Measurements from ENCODE around the gene LAMP1.

LAMP1 gene

GRCh38 chr13:113298043-113298945 lies 1.3 kb downstream of the LAMP1 start:
- ATAC-seq = no peak
- TF ChIP-seq ARNTL (CRISPR knock-in tag; IDR thresholded peaks at IDR 0.05; ENCODE audit: borderline replicate concordance, low read depth) (no peak), GLIS3 (CRISPR knock-in tag; IDR thresholded peaks at IDR 0.05) (no peak), ESRRG (CRISPR knock-in tag; IDR thresholded peaks at IDR 0.05) (no peak), BACH2 (CRISPR knock-in tag; IDR thresholded peaks at IDR 0.05; ENCODE audit: borderline replicate concordance) (no peak), ZC3H10 (CRISPR knock-in tag; IDR thresholded peaks at IDR 0.05) (no peak)

- ATAC-seq = no peak
- no peak for TF ChIP-seq TOX (CRISPR knock-in tag; IDR thresholded peaks at IDR 0.05; ENCODE audit: borderline replicate concordance)
- TF ChIP-seq PPARA (CRISPR knock-in tag; IDR thresholded peaks at IDR 0.05; ENCODE audit: borderline replicate concordance) = no peak
- no peak for TF ChIP-seq SNAI2 (CRISPR knock-in tag; IDR thresholded peaks at IDR 0.05)
- TF ChIP-seq RARB (CRISPR knock-in tag; IDR thresholded peaks at IDR 0.05) = no peak
- TF ChIP-seq ZNF565 (CRISPR knock-in tag; conservative IDR thresholded peaks at IDR 0.05; ENCODE audit: low read depth) = no peak
- TF ChIP-seq BACH2 (CRISPR knock-in tag; IDR thresholded peaks at IDR 0.05; ENCODE audit: borderline replicate concordance) = no peak
These were observed 2.9 kb downstream of the LAMP1 start for GRCh38 chr13:113299951-113300350.

- TF ChIP-seq GLIS3 (CRISPR knock-in tag; IDR thresholded peaks at IDR 0.05) (no peak), PATZ1 (CRISPR knock-in tag; IDR thresholded peaks at IDR 0.05; ENCODE audit: borderline replicate concordance) (no peak), POU6F1 (CRISPR knock-in tag; IDR thresholded peaks at IDR 0.05; ENCODE audit: borderline replicate concordance, low read depth) (no peak), BACH2 (CRISPR knock-in tag; IDR thresholded peaks at IDR 0.05; ENCODE audit: borderline replicate concordance) (no peak), PPARA (CRISPR knock-in tag; IDR thresholded peaks at IDR 0.05; ENCODE audit: borderline replicate concordance) (no peak), ZC3H10 (CRISPR knock-in tag; IDR thresholded peaks at IDR 0.05) (no peak), ARNTL (CRISPR knock-in tag; IDR thresholded peaks at IDR 0.05; ENCODE audit: borderline replicate concordance, low read depth) (no peak)
- no peak for ATAC-seq
These were observed 5.9 kb downstream of the LAMP1 start for GRCh38 chr13:113302986-113303385.

GRCh38 chr13:113304121-113304520 lies 7.1 kb downstream of the LAMP1 start:
- no peak for ATAC-seq
- TF ChIP-seq PATZ1 (CRISPR knock-in tag; IDR thresholded peaks at IDR 0.05; ENCODE audit: borderline replicate concordance) (no peak), ZNF8 (CRISPR knock-in tag; IDR thresholded peaks at IDR 0.05) (no peak), TSHZ2 (CRISPR knock-in tag; IDR thresholded peaks at IDR 0.05) (no peak), ZC3H10 (CRISPR knock-in tag; IDR thresholded peaks at IDR 0.05) (no peak), ZNF70 (CRISPR knock-in tag; IDR thresholded peaks at IDR 0.05) (no peak), ZFP3 (CRISPR knock-in tag; IDR thresholded peaks at IDR 0.05) (no peak), RARB (CRISPR knock-in tag; IDR thresholded peaks at IDR 0.05) (no peak), ZNF565 (CRISPR knock-in tag; conservative IDR thresholded peaks at IDR 0.05; ENCODE audit: low read depth) (no peak), TCF4 (CRISPR knock-in tag; IDR thresholded peaks at IDR 0.05; ENCODE audit: borderline replicate concordance) (no peak), SNAI2 (CRISPR knock-in tag; IDR thresholded peaks at IDR 0.05) (no peak), POU6F1 (CRISPR knock-in tag; IDR thresholded peaks at IDR 0.05; ENCODE audit: borderline replicate concordance, low read depth) (no peak), BACH2 (CRISPR knock-in tag; IDR thresholded peaks at IDR 0.05; ENCODE audit: borderline replicate concordance) (no peak), CSDC2 (CRISPR knock-in tag; IDR thresholded peaks at IDR 0.05) (no peak), CSRNP3 (CRISPR knock-in tag; IDR thresholded peaks at IDR 0.05) (no peak), CREB5 (CRISPR knock-in tag; IDR thresholded peaks at IDR 0.05; ENCODE audit: low read depth) (no peak), TOX (CRISPR knock-in tag; IDR thresholded peaks at IDR 0.05; ENCODE audit: borderline replicate concordance) (no peak)

All from SK-N-SH treated with all-trans-retinoic acid at 6 μM for 48 hours (cell line).